HuH-7 (cell line): ENCODE measurements around the gene DOK7.
A peak's percentile ranks its signal among the peaks of the same experiment; 100 is the strongest.

Experiments used
- DNase-seq: peaks from one replicate; pipeline ENCODE4 v3.0.0; 2011; ENCODE audit warnings: low spot score

DOK7 gene

DNA sequence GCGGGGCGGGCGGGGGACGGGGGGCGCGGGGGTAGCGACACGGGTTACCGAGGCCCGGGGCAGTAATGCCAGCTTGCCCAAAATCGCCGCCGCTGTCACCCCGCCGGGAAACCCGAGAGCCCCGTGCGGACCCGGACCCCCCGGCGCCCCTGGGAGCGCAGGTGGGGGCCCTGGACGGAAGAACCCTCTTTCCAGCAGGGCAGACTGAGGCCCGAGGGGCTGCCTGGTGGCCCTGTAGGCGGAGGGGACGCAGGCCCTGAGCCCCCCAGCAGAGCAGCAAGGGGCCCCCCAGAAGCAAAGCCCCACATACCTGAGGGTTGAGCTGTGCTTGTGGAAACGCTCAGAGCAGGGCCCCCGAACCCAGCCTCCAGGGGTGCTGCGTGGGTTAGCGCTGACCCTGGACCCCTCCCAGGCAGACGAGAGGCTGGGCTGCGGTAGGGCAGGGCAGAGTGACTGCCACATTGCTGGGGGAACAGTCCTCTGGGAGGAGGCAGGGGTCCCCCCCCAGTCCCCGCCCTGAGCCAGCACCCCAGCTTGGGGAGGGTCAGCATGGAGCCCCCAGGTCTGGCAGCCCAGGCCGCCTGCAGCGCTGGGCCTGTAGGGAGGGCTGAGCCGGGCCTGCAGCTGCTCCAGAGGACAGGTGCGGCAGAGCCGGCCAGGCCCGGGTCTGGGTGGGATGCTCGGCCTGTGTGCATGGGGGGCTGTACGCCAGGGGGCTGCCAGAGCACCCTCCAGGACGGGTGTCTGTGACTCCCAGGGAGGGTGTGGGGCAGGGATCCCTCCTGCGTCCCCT, 646 bp downstream of the DOK7 start:
- no peak for DNase-seq

DNA sequence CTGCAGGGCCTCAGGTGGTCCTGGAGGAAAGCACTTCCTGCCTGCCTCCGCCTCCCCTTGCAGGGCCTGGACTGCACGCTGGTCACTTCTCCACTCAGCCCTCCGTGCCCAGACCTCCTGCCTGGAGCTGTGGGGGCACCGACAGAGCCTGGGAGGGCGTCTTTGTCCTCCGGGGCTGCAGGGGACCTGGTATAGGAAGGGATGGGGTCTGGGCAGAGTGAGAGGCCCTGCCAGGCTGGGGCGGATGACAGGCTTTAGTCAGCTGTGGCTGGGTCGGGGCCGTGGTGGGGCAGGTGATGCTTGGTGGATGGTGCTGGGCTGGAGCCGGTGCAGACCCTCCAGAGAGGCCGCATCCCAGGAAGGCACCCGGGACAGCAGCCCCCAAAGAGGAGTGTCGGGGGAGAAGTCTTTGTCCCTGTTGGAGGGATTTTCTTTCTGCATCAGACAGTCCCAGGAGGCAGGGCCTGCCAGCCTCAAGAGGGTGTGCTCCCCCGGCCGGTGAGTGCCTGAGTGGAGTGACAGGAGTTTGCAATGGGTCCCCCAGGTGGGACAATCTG, 1.3 kb downstream of the DOK7 start:
- DNase-seq, result no peak

DNA sequence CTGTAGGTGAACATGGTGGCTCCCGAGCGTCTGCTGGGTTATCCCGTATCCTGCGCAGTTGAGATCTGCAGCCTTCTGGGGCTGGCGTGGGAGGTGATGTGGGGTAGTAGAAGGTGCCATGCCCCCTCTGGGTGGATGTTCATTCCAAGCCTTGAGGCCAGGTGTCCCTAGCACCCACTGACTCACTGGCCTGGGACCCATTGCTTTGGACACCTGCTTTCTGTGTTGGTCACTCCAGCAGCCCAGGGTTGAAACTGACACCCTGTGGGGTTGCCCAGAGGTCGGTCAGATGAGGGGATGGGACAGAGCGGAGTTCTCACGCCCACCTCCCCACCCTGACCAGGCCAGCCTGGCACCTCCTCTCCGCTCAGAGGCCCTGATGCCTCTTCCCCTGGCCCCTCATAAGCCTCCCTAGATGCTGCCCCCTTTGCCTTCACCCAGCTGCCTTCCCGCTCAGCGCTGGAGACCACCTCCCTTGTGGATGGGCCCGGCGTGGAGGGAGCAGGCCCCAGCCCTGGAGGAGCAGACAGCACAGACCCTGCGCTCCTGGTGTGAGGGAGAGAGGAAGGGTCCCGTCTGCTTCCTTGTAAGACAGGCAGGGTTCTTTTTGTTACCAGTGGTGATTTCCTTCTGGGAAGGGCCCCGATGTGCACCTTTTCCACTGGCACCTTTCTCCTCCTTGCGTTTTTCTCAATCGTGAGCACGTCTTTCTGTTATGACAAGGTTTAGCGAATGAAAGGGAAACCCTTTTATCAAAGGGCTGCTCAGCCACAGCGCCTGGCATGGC, 2.0 kb downstream of the DOK7 start:
- no peak for DNase-seq

DNA sequence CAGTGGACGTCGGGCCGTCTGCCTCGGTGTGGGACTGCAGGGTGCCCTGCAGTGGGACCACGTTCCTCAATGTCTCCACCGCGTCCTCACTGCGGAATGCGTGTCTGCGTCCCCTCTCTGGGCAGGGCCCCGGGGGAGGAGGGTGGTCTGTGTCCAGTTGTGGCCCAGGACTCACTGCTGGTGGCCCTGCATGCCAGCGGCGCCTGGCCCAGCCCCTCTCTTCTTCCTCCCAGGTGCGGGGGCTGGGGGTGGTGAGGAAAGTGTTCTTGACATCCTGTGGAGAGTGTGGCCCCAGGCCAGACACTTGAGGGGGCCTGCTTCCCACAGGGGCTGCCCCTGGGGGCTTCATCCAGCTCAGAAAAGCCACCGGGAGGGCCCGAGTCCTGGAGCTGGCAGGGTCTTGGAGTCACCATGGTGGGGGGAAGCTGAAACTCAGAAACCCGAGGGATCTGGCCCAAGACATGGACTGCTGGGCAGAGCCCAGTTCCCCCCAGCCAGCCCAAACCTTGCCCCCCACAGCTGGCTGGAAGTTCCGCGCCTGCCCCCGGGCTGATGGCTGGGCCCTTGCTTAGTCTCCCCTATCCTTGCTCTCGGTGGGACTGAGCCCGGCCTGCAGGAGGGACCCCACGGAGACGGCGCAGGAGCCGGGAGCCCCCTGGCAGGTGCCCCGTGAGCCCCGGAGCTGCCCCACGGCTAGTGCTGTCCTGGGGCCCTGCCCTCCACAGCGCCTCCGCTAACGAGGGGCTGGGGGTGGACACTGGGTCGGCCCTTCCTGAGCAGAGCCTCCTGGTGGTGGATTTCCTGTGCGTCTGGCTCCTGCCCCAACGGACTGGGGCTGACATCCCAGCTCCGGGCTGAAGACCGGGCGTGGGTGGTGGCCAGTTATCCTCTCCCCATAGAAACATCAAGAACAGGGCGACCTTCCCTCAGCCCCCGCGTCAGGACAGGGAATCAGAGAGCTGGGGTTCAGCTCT, 2.9 kb downstream of the DOK7 start:
- peak; percentile 87 for DNase-seq

DNA sequence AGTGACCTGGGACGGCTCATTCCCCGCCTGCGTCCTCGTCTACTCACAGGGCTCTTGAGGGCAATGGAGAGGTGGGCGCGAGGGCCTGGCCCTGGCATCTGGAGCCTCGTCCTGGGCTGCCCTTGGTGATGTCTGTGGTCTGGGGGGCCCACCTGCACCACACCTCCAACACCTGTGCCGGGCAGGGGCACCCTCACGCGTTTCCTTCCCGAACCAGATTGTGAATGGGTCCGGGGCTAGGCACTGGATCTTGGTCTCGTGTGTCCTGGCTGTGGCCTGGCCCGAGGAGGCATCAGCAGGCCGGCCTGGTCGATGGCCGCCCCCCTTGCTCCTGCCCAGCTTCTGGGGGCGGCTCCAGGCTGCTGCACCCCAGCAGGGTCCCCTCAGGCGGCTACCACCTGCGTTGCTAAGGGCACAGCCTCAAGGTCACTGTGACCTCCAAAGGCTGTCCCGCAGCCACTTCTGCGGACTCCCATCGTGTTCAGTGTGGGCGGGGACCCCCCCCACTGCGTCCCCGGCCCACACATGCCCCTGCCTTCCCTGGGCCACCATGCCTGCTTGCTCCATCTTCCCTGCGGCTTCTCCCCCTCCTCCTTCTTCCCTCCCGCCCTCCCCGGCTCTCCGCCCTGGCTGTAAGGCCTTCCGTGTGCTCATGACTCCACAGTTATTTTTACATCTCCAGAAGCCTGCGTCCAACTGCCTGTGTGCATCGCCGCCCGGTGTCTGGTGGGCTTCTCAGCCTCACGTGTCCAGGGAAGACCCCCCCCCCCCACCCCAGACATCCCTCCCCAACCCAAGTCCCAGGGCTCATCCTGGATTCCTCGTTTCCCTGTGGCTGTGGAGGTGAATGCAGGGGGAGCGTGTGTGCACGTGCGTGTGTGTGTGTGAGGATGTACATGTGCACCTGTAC, 3.8 kb downstream of the DOK7 start:
- DNase-seq, result no peak

DNA sequence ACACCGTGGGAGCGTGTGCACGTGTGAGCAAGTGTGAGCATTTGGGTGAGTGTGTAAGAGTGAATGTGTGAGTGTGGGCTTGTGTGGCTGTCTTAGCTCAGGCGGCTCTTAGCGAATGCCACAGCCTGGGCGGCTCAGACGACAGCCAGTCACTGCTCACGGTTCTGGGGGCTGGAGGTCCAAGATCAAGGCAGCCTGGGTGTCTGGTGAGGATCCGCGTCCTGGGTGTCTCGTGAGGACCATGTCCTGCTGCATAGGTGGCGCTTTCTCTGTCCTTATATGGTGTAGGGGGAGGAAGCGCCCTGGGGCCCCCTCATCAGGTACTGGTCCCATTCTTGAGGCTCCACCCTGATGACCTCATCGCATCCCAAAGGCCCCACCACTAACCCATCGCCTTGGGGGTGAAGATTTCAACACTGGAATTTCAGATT, 4.5 kb downstream of the DOK7 start:
- no peak for DNase-seq

DNA sequence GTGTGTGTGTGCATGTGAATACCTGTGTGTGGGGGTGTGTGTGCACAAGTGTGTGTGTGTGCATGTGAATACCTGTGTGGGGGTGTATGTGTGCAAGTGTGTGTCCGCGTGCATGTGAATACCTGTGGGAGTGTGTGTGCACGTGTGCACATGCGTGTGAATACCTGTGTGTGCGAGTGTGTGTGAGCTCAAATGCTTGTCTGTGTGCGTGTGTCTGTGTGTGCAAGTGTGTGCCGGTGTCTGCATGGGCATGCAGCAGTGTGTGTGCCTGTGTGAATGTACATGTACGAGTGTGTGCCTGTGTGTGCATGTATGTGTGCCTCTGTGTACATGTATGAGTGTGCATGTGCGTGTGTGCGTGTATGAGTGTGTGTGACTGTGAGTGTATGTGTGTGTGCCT, 5.0 kb downstream of the DOK7 start:
- no peak for DNase-seq

DNA sequence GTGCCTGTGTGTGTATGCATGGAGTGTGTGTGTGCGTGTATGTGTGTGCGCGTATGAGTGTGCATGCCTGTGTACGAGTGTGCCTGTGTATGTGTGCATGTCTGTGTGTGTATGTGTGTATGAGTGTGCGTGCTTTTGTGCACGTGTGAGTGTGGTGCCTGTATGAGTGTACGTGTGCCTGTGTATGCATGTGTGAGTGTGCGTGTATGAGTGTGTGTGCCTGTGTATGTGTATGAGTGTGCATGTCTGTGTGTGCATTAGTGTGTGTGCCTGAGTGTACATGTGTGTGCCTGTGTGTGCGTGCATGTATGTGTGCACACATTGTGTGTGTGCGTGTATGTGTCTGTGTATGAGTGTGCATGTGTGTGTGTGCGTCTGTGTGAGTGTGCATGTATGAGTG, 5.7 kb downstream of the DOK7 start:
- DNase-seq, result no peak

DNA sequence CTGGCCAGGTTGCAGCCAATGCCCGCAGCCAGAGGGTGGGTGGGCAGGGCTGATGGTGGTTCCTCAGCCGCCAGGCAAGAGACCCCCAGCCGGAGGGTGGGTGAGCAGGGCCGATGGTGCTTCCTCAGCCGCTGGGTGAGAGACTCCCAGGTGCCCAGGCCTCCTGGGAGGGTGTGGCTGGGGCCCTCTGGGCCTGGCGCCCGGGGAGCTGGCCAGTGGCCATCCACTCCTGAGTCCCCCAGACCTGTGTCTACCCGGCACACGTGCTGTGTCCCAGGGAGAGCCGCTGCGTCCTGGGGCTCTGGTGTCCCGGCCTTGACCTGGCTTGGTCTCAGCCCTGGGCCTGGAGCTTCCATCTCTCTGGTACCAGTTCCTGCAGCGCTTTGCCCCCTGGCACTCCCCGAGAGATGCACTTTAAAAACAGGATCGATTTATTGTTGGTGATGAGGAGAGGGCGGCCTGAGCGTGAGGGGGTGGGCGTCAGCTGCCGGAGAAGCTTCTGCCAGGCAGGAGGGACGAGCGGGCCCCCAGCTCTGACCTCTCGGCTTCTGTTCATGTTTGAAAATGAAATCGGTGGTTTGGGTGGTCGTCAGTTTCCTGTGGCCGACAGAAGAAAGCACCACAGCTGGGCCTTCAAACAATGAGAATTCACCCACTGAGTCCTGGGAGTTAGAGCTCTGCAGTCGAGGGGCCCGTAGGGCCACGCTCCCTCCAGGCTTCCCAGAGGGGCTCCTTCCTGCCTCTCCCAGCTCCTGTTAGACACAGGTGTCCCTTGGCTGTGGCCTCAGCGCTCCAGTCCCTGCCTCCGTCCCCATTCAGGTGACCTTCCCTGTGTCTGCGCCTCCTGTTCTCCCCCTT, 6.5 kb downstream of the DOK7 start:
- no peak for DNase-seq

DNA sequence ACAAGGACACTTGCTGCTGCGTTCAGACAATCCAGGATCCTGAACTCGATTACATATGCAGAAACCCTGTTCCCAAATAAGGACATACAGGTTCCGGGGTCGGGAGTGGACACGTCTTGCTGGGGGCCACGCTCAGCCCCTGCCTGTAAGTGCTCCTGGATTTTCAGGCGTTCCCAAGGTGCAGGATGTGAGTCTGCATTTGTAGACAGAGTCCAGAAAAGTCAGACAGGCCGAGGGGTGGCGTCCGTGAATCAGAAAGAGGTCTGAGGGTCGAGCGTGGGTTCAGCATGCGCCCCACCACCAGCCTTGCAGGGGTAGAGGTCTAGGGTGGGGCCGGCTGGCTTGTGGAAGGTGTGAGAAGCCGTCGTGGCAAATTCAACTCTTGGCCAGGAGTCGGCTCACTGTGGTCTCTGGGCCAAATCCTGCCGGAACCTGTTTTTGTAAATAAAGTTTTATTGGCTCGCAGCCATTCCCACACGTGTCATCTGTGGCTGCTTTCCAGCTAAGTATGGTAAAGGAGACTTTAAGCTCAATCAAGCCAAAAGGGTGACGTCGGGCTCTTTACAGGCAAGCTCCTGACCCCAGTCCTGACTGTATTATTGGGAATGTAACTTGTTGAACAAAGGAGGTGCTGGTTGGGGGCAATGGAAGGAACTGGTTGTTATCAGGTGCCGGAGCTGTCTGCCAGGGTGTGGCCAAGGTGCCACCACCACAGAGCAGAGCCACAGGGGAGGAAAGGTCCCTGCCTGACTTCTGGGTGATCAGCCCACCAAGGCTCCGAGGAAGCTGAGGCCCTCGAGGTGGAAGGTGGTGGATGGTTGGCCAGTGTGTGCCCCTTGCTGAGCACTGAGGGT, 7.4 kb downstream of the DOK7 start:
- DNase-seq, result no peak

DNA sequence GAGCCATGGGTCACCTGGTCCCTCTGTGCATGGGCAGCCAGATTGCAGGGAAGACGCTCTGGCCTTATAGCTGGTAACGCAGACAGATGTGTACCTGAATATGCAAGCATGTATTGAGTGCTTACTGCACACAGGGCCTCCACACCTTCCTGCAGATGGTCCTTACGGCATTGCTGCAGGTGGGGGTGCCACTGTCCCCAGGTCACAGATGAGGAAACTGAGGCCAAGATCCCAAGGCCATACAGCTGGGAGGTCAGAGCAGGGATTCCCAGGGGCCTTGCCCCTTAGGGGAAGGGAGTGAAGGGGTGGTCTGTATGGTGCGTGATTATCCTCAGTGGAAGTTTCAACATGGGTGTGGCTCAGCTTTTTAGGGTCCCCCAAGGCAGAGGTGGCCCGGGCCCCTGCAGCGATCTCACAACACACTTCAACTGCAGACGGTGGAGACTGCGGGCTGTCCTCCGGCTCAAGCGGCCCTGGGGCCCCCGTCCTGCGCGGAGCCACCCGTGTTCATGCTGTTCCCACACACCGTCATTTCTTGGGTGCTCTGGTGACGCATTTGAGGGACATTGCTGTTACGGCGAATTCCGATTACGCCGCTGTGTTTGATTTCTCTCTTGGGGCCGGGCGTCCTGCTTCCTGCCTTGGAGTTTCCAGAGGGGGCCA, 8.1 kb downstream of the DOK7 start:
- no peak for DNase-seq

DNA sequence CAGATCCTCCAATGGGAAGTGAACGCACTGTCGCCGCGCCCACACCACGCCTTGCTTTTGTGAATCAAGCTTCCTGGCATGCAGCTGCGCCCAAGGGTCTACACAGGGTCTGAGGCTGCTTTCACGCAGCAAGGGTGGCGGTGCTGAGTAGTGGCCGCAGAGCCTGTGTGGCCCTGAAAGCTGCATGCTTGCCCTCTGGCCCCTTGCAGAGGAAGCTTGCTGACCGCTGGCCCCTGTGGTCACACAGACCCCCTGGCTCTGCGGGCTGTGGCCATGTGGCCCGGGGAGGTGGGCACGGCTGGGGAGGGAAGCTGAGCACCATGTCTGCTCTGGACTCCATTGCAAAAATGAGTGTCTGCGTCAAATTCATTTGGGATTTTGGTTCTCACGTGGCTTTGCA, 8.8 kb downstream of the DOK7 start:
- DNase-seq, result no peak

DNA sequence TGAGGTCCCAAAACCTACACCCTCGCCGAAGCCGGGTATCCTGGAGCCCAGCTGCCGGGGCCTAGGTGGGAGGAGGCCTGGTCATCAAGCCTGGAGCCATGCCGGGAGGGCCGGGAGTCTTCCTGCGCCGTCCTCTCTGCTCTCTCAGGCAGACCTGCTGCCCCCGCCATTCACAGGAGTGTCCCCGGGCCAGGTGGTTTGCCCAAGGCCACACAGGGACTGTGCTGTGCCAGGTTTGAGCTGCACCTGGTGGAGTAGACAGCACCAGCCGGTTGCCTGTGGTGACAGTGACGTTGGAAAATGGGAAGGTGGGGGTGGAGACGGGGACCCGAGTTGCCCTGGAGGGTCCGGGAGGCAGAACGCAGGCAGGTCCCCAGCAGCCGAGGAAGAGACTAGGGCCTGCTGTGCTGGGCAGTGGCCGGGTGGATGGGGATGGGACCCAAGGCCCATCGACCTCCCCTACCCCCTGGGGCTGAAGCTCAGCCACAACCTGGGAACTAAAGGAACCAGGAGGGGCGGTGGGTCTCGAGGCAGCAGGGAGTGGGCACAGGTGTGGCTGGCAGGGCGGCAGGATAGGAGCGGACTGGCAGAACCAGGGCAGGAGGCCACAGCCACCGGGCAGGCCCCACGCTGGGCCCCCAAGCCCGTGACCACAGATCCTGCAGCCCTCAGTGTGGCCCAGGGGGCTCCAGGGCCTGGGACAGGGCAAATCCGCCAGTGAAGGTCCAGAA, 9.5 kb downstream of the DOK7 start:
- DNase-seq, result no peak

DNA sequence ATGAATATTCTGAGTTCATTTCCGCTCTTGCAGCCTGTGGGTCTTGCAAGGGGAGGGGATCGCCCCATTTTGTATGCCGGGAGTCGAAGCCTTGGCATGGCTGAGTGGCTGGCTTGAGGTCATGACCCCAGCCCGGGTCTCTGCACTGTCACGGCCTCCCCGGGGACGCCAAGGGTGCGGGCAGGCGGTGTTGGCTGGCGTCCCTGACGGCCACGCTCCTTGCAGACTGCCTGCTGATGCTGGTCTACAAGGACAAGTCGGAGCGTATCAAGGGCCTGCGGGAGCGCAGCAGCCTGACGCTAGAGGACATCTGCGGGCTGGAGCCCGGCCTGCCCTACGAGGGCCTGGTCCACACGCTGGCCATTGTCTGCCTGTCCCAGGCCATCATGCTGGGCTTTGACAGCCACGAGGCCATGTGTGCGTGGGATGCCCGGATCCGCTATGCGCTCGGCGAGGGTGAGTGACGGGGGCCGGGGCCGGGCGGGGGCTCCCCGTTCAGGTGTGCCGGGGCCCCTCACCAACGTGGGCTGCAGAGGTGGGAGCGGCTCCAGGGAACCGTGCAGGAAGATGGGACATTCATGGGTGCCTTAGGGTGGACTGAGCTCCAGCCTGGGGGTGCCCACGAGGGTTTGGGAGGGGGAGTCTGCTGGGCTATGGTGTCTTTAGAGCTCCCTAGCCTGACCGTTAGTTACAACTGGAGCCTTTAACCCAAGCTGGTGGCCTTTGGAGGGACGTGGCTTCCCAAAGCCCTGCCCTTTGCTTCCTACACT, 10.3 kb downstream of the DOK7 start:
- no peak for DNase-seq

DNA sequence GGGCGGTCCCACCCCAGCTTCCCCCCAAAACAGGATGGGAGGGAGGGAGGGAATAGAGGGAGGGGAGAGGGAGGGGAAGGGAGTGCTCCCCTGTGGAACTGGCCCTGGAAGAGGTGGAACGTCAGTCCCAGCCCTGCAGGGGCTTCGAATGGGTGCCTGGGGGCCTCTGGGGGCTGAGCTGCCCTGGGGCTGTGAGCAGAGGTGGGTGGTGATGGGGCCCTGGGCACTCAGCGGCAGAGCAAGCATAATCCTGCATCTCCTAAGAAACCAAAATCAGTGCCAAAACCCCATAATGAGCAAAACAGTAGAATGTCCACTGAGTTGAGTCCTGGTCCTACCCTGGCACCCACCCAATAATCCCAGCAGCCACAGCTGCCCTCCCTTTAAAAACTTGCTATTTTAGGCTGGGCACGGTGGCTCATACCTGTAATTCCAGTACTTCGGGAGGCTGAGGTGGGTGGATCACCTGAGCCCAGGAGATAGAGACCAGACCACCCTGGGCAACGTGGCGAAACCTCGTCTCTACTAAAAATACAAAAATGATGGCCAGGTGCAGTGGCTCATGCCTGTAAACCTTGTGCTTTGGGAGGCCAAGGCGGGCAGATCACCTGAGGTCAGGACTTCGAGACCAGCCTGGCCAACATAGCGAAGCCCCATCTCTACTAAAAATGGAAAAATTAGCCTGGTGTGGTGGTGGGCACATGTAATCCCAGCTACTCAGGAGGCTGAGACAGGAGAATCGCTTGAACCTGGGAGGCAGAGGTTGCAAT, 11.1 kb downstream of the DOK7 start:
- no peak for DNase-seq

DNA sequence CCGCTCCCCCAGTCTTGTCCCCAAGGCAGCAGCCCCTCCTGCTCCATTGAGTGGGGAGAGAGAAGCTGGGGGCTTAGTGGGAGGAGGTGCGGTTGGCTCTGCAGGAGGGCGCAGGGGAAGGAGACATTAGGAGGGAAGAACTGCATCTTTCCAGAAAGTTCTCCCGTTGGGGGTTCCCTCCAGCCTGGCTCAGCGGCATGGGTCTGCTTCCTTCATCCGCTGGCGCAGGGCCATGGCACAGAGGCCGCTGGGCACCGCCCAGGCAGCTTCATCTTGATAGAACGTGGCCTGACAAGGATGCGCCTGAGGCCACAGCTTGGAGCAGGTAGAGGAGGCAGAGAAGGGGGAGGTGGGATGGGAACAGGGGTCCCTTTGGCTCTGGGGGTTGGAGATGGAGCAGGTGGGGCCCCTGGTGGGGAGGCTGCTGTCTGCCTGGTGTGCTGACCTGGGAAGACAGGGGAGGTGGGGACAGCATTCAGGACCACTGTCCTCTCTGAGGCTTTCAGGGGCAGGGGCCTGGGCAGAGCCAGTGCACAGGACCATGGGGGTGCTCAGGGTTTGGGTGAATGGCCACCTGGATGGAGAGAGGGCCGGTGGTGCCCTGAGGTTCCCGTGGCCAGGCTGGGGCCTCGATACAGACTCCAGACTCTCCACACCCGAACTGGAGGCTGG, 12.1 kb downstream of the DOK7 start:
- no peak for DNase-seq
